ENCODE results near the gene LCN10. TPM values are rescaled to one million over a fixed set of nuclear protein-coding genes. Genes with fewer than 3 reads are reported as not detected.
A peak's percentile ranks its signal among the peaks of the same experiment; 100 is the strongest.

Gene LCN10
- total and polyA plus RNA-seq, 10 of the 15 experiments (the other 5 are each of a cell fraction or from before 2014, with no cell fraction given), result 0.06 to 1.3 (median 0.21) TPM; not detected in 1

GRCh38 chr9:136722969-136723356 lies 19.8 kb downstream of the LCN10 start (continued):
- TF ChIP-seq RB1 (IDR thresholded peaks at IDR 0.05; ENCODE audit: borderline replicate concordance) (no peak), KDM1A (IDR thresholded peaks at IDR 0.05; ENCODE audit: borderline replicate concordance) (no peak), ZNF274 (IDR thresholded peaks at IDR 0.05; ENCODE audit: insufficient read depth, insufficient read length) (no peak), STAT3 (IDR thresholded peaks at IDR 0.05; ENCODE audit: low read depth, low read length) (no peak), SMAD5 (IDR thresholded peaks at IDR 0.05; ENCODE audit: low read depth) (no peak)

GRCh38 chr9:136722093-136722968 lies 20.4 kb downstream of the LCN10 start:
- Histone ChIP-seq H3K27ac (ENCODE audit: control insufficient read depth, insufficient read depth) (no peak overlapping the region), H4K20me1 (ENCODE audit: control insufficient read depth, insufficient read depth) (peaks cover 9% of the 10 kb centered on the region), H3K4me1 (ENCODE audit: control insufficient read depth, insufficient read depth, low read length) (peaks cover 7% of the 10 kb centered on the region), H3K4me2 (ENCODE audit: control insufficient read depth, insufficient read depth) (no peak overlapping the region), H3K9me3 (replicated peaks; ENCODE audit: control insufficient read depth, insufficient read depth, low read length) (no peaks in the 10 kb centered on the region), H2AFZ (ENCODE audit: control insufficient read depth, low read depth, low read length) (no peak overlapping the region), H3K36me3 (ENCODE audit: control insufficient read depth in 2 of 2, insufficient read depth in 2 of 2, low read length in 1 of 2) (peaks cover 18 to 28% of the 10 kb centered on the region in 2 experiments), H3K4me3 (no peak overlapping the region), H3K79me2 (ENCODE audit: control insufficient read depth, insufficient read depth, low read length) (peaks cover 21% of the 10 kb centered on the region), H3K9ac (ENCODE audit: control insufficient read depth, insufficient read depth, low read length) (no peak overlapping the region), H3K27me3 (replicated peaks in 1 of 2; ENCODE audit: control insufficient read depth in 2 of 2, insufficient read depth in 2 of 2, low read length in 1 of 2) (no peaks in the 10 kb centered on the region)
- ChIA-PET SMC1A (ENCODE audit: uncharacterized antibody, unreplicated experiment) (no interaction called here), RAD21 (ENCODE audit: unreplicated experiment) (no interaction called here), CTCF (no interaction called here), POLR2A (no interaction called here)
- 87% methylated on average over 31 of the region's 31 CpGs for WGBS (ENCODE audit: insufficient coverage, insufficient replicate concordance, low lambda C conversion rate, missing lambda C conversion rate)
- FAIRE-seq (no peak), DNase-seq (ENCODE audit: low read depth, low spot score) (no peak), ATAC-seq (no peak)
- TF ChIP-seq REST (IDR thresholded peaks at IDR 0.05; ENCODE audit: low read depth, low read length) (no peak), POLR2A (IDR thresholded peaks at IDR 0.05; ENCODE audit: low read depth, low read length) (peak; percentile 21)
- intact Hi-C loops (cut with micrococcal nuclease; ENCODE audit: unreplicated experiment) (no loop called here), in situ Hi-C loops (cut with MboI) (no loop called here)
- no TSS peak for BruUV-seq (replicated peaks)

All from GM12878 (cell line).